Suprapubic skin (tissue), 4 donors: ENCODE results near the gene ADRB1. TPM values are rescaled to one million over a fixed set of nuclear protein-coding genes. Genes with fewer than 3 reads are reported as not detected.

Experiments
- DNase-seq, 2 donors: peaks; one replicate each; pipeline ENCODE4 v3.0.0-alpha.2; 2019; ENCODE audit warnings: low spot score in 2 of 2
- H3K27ac ChIP-seq: fragments of 200-600 bp; sonication (generic); one replicate; pipeline ENCODE4 v1.5.1; 2019
- H3K27me3 ChIP-seq: fragments of 200-600 bp; sonication (generic); one replicate; pipeline ENCODE4 v1.5.1; 2019
- H3K36me3 ChIP-seq: fragments of 200-600 bp; sonication (generic); one replicate; pipeline ENCODE4 v1.5.1; 2019
- H3K4me1 ChIP-seq: fragments of 200-600 bp; sonication (generic); one replicate; pipeline ENCODE4 v1.5.1; 2019
- H3K4me3 ChIP-seq: fragments of 200-600 bp; sonication (generic); one replicate; pipeline ENCODE4 v1.5.1; 2019; ENCODE audit warnings: mild to moderate bottlenecking
- H3K9me3 ChIP-seq: fragments of 200-600 bp; sonication (generic); one replicate; pipeline ENCODE4 v1.5.1; 2019
- CTCF ChIP-seq, 2 donors: fragments of 200-600 bp in 1 of 2; fragments of 450-650 bp in 1 of 2; sonication (generic) in 1 of 2; IDR thresholded peaks; one replicate each; pipeline ENCODE4 v1.5.1; 2016 to 2019; ENCODE audit warnings: antibody characterized with exemption in 2 of 2, mild to moderate bottlenecking in 1 of 2, moderate library complexity in 1 of 2
- EP300 ChIP-seq: sonication (generic); formaldehyde crosslinking; IDR thresholded peaks from one replicate; pipeline ENCODE4 v1.6.1; 2017; ENCODE audit warnings: antibody characterized with exemption
- POLR2A ChIP-seq, 2 donors: fragments of 450-650 bp; IDR thresholded peaks; one replicate each; pipeline ENCODE4 v1.6.1; 2017; ENCODE audit warnings: antibody characterized with exemption in 2 of 2, mild to moderate bottlenecking in 2 of 2, moderate library complexity in 2 of 2
- POLR2AphosphoS5 ChIP-seq, 3 donors: sonication (generic); formaldehyde crosslinking; IDR thresholded peaks; one replicate each; pipeline ENCODE4 v1.6.1; 2017; ENCODE audit warnings: antibody characterized with exemption in 3 of 3
- WGBS: methylation state at CpG from one replicate; pipeline ENCODE4 v1.1.5; 2018; 5-methylcytosine and 5-hydroxymethylcytosine counted together
- total RNA-seq, 4 donors: library from RNA; depleted of rRNA; stranded (reverse); fragments of >200 nt; gene quantifications; one replicate each; pipeline ENCODE4 v1.1.0, GENCODE V29; 2016

The ADRB1 gene
- total RNA-seq, 4 donors from 2014 or later, result 0.56 to 1.4 (median 1.1) TPM

GRCh38 chr10:114038819-114039218, 4.8 kb upstream of the ADRB1 start:
- Histone ChIP-seq H3K4me3 (no peak overlapping the region), H3K9me3 (no peaks in the 10 kb centered on the region), H3K27me3 (peaks cover 16% of the 10 kb centered on the region), H3K27ac (no peak overlapping the region), H3K36me3 (no peaks in the 10 kb centered on the region), H3K4me1 (peaks cover 14% of the 10 kb centered on the region)
- WGBS, result 79% methylated on average over 3 of the region's 3 CpGs
- TF ChIP-seq EP300 (no peak), POLR2A (IDR thresholded peaks at IDR 0.05) (no peak), POLR2AphosphoS5 (IDR thresholded peaks at IDR 0.05) (no peak), CTCF (IDR thresholded peaks at IDR 0.05) (no peak)
- DNase-seq, result no peak

- Histone ChIP-seq H3K4me3 (no peak overlapping the region), H3K27me3 (peaks cover 37% of the 10 kb centered on the region), H3K27ac (no peak overlapping the region), H3K9me3 (no peaks in the 10 kb centered on the region), H3K4me1 (peaks cover 27% of the 10 kb centered on the region), H3K36me3 (no peaks in the 10 kb centered on the region)
- DNase-seq, result no peak
- WGBS, result 88% methylated on average over 8 of the region's 8 CpGs
- TF ChIP-seq POLR2A (IDR thresholded peaks at IDR 0.05) (no peak), POLR2AphosphoS5 (IDR thresholded peaks at IDR 0.05) (no peak), CTCF (IDR thresholded peaks at IDR 0.05) (no peak), EP300 (no peak)
These were observed 2.5 kb upstream of the ADRB1 start for GRCh38 chr10:114041166-114041565.

GRCh38 chr10:114042895-114043531, 653 bp upstream of the ADRB1 start:
- no peak for TF ChIP-seq POLR2AphosphoS5 (IDR thresholded peaks at IDR 0.05)
- no peak for TF ChIP-seq CTCF (IDR thresholded peaks at IDR 0.05)
- TF ChIP-seq EP300, result no peak
- no peak for TF ChIP-seq POLR2A (IDR thresholded peaks at IDR 0.05)
- peaks cover 39% of the 10 kb centered on the region for H3K27me3 ChIP-seq
- no peaks in the 10 kb centered on the region for H3K36me3 ChIP-seq
- no peaks in the 10 kb centered on the region for H3K9me3 ChIP-seq
- 2% methylated on average over 26 of the region's 38 CpGs for WGBS
- H3K27ac ChIP-seq, result peak overlapping the region; percentile 80
- peak; percentile 68 to 80 for DNase-seq
- peaks cover 27% of the 10 kb centered on the region for H3K4me1 ChIP-seq
- peak overlapping the region; percentile 55 for H3K4me3 ChIP-seq

- Histone ChIP-seq H3K27ac (peak overlapping the region; percentile 80), H3K36me3 (no peaks in the 10 kb centered on the region), H3K27me3 (peaks cover 39% of the 10 kb centered on the region), H3K4me1 (peaks cover 27% of the 10 kb centered on the region), H3K9me3 (no peaks in the 10 kb centered on the region), H3K4me3 (peak overlapping the region; percentile 55)
- TF ChIP-seq CTCF (IDR thresholded peaks at IDR 0.05), result no peak
- no peak for TF ChIP-seq EP300
- TF ChIP-seq POLR2A (IDR thresholded peaks at IDR 0.05), result no peak
- TF ChIP-seq POLR2AphosphoS5 (IDR thresholded peaks at IDR 0.05), result no peak
- 0% methylated on average over 3 of the region's 106 CpGs for WGBS
- no peak for DNase-seq
These were observed 825 bp downstream of the ADRB1 start for GRCh38 chr10:114044247-114045135.
